Measurements from ENCODE around the gene ZBTB47.

ZBTB47 gene

DNA sequence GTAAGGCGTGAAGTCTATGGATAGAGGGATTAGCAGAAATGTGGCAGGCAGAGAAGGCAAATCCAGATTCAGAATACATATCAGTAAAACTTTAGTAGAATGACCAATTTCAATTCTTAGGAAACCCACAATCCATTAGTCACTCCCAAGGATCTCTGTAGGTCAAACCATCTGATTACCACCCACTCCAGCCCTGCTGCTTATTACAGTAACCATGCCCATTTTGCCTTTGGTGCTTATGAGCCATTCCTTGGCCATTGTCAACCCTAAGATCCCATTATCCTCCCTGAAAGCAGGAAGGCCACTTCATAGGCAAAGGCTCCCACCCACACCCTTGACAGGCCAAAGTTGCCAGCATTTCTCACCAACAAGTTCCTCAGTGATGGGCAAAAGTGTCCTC is 26.8 kb downstream of the ZBTB47 start:
- no peak overlapping the region for H3K27ac ChIP-seq
- TF ChIP-seq, protein P1, sequence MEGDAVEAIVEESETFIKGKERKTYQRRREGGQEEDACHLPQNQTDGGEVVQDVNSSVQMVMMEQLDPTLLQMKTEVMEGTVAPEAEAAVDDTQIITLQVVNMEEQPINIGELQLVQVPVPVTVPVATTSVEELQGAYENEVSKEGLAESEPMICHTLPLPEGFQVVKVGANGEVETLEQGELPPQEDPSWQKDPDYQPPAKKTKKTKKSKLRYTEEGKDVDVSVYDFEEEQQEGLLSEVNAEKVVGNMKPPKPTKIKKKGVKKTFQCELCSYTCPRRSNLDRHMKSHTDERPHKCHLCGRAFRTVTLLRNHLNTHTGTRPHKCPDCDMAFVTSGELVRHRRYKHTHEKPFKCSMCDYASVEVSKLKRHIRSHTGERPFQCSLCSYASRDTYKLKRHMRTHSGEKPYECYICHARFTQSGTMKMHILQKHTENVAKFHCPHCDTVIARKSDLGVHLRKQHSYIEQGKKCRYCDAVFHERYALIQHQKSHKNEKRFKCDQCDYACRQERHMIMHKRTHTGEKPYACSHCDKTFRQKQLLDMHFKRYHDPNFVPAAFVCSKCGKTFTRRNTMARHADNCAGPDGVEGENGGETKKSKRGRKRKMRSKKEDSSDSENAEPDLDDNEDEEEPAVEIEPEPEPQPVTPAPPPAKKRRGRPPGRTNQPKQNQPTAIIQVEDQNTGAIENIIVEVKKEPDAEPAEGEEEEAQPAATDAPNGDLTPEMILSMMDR (IDR thresholded peaks at IDR 0.05; ENCODE audit: low read depth, low read length, missing control alignments): no peak
- H3K36me3 ChIP-seq (replicated peaks): no peaks in the 10 kb centered on the region
- no peak overlapping the region for H3K4me3 ChIP-seq (ENCODE audit: low read depth, low read length)
- in situ Hi-C loops (cut with HindIII; ENCODE audit: low pct_ligation_motif_present, low sequenced_read_pairs): no loop called here
- DNase-seq: peak; percentile 29
- H3K27me3 ChIP-seq (replicated peaks): no peaks in the 10 kb centered on the region

- H3K36me3 ChIP-seq (replicated peaks): no peaks in the 10 kb centered on the region
- H3K4me3 ChIP-seq (ENCODE audit: low read depth, low read length): no peak overlapping the region
- H3K27ac ChIP-seq: no peak overlapping the region
- TF ChIP-seq, protein P1 (IDR thresholded peaks at IDR 0.05; ENCODE audit: low read depth, low read length, missing control alignments): no peak
- in situ Hi-C loops (cut with HindIII; ENCODE audit: low pct_ligation_motif_present, low sequenced_read_pairs): no loop called here
- peaks cover 2% of the 10 kb centered on the region for H3K27me3 ChIP-seq (replicated peaks)
- DNase-seq: peak; percentile 15
Observed at GRCh38 chr3:42680806-42681205, 27.3 kb downstream of the ZBTB47 start.

- no peak overlapping the region for H3K27ac ChIP-seq
- no peak overlapping the region for H3K4me3 ChIP-seq (ENCODE audit: low read depth, low read length)
- DNase-seq: no peak
- H3K36me3 ChIP-seq (replicated peaks): no peaks in the 10 kb centered on the region
- peaks cover 4% of the 10 kb centered on the region for H3K27me3 ChIP-seq (replicated peaks)
- in situ Hi-C loops (cut with HindIII; ENCODE audit: low pct_ligation_motif_present, low sequenced_read_pairs): no loop called here
- TF ChIP-seq, protein P1 (IDR thresholded peaks at IDR 0.05; ENCODE audit: low read depth, low read length, missing control alignments): no peak
Observed at GRCh38 chr3:42681361-42682038, 28.0 kb downstream of the ZBTB47 start.

DNA sequence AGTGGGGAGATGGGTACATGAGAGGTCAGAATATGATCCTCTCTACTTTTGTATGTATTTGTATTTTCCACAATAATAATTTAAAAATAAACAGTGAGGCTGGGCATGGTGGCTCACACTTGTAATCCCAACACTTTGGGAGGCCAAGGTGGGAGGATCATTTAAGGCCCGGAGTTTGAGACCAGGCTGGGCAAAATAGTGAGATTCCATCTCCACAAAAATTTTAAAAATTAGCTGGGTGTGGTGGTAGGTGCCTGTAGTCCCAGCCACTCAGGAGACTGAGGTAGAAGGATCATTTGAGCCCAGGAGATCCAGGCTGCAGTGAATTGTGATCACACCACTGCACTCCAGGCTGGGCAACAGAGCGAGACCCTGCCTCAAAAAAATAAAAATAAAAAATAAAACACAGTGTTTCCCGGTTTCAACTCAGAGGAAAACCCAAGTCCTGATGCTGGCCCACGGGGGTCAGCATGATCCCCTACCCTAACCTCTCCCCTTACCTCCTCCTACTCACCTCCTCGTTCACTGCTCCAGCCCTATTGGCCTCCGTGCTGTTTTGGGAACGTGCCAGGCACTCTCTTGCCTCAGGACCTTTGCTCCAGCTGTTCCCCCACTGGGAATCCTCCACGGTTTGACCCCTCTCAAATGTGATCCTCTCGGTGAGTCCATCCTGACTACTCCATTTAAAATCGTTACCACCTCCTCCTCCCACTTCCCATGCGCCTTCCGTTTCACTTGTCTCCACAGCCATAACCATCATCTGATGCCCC is 29.0 kb downstream of the ZBTB47 start:
- H3K27ac ChIP-seq: no peak overlapping the region
- no peaks in the 10 kb centered on the region for H3K36me3 ChIP-seq (replicated peaks)
- H3K27me3 ChIP-seq (replicated peaks): peaks cover 4% of the 10 kb centered on the region
- H3K4me3 ChIP-seq (ENCODE audit: low read depth, low read length): no peak overlapping the region
- TF ChIP-seq, protein P1 (IDR thresholded peaks at IDR 0.05; ENCODE audit: low read depth, low read length, missing control alignments): no peak
- in situ Hi-C loops (cut with HindIII; ENCODE audit: low pct_ligation_motif_present, low sequenced_read_pairs): no loop called here
- DNase-seq: no peak

DNA sequence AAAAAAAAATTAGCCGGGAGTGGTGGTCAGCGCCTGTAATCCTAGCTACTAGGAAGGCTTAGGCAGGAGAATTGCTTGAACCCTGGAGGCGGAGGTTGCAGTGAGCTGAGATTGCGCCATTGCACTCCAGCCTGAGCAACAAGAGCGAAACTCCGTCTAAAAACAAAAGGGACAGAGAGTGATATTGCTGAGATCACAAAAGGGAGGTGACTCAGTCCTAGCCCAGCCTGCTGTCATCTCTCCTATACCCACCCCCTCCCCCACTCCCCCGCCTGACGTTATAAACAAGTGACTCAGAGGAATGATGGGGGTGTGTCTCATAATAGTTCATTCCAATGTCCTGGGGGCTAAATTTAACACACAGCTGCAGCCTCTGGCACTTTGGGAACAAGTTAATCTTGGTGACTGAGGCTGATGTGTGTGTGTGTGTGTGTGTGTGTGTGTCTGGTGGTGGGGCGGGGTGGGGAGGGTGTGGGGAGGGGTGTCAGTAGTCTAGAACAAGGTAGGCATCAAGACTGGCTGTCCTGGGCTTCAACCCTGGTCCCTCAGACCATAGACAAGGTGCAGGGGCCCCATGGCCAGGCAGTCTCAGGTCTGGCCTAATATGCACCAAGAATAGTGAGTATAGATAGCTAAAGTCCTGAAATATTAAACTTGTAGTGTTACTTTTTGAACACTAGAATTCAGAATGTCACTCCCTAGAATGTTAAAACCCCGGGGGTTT is 30.5 kb downstream of the ZBTB47 start:
- in situ Hi-C loops (cut with HindIII; ENCODE audit: low pct_ligation_motif_present, low sequenced_read_pairs): no loop called here
- DNase-seq: peak; percentile 96
- H3K36me3 ChIP-seq (replicated peaks): no peaks in the 10 kb centered on the region

More for the DNA sequence above, 30.5 kb downstream of the ZBTB47 start:
- Histone ChIP-seq H3K4me3 (ENCODE audit: low read depth, low read length) (no peak overlapping the region), H3K27ac (no peak overlapping the region), H3K27me3 (replicated peaks) (peaks cover 4% of the 10 kb centered on the region)
- TF ChIP-seq, protein P1 (IDR thresholded peaks at IDR 0.05; ENCODE audit: low read depth, low read length, missing control alignments): no peak
